ENCODE measurements around the gene FOXP4.

FOXP4 gene

GRCh38 chr6:41568202-41568584 is 22.0 kb downstream of the FOXP4 start:
- no peak for DNase-seq

- no peak for DNase-seq
These were observed 22.6 kb downstream of the FOXP4 start for GRCh38 chr6:41568585-41569384.

- no peak for DNase-seq
These were observed 24.1 kb downstream of the FOXP4 start for GRCh38 chr6:41570259-41570615.

GRCh38 chr6:41571021-41571780 is 25.0 kb downstream of the FOXP4 start:
- DNase-seq, result no peak

- DNase-seq, result no peak
These were observed 26.4 kb downstream of the FOXP4 start for GRCh38 chr6:41572613-41573012.

GRCh38 chr6:41573276-41573675 is 27.1 kb downstream of the FOXP4 start:
- DNase-seq, result no peak

GRCh38 chr6:41573985-41574384 is 27.8 kb downstream of the FOXP4 start:
- DNase-seq, result no peak

GRCh38 chr6:41575598-41575997 is 29.4 kb downstream of the FOXP4 start:
- DNase-seq, result no peak

- no peak for DNase-seq
These were observed 30.5 kb downstream of the FOXP4 start for GRCh38 chr6:41576667-41577066.

GRCh38 chr6:41577356-41578216 is 31.4 kb downstream of the FOXP4 start:
- peak; percentile 78 for DNase-seq

GRCh38 chr6:41578217-41579087 is 32.3 kb downstream of the FOXP4 start:
- DNase-seq, result no peak

- DNase-seq, result no peak
These were observed 33.0 kb downstream of the FOXP4 start for GRCh38 chr6:41579088-41579610.

GRCh38 chr6:41580690-41581089 is 34.5 kb downstream of the FOXP4 start:
- DNase-seq, result no peak

- no peak for DNase-seq
These were observed 35.3 kb downstream of the FOXP4 start for GRCh38 chr6:41581381-41581991.

- no peak for DNase-seq
These were observed 36.4 kb downstream of the FOXP4 start for GRCh38 chr6:41582540-41582939.

GRCh38 chr6:41583565-41583964 is 37.4 kb downstream of the FOXP4 start:
- no peak for DNase-seq

GRCh38 chr6:41584205-41584604 is 38.0 kb downstream of the FOXP4 start:
- no peak for DNase-seq

- no peak for DNase-seq
These were observed 38.6 kb downstream of the FOXP4 start for GRCh38 chr6:41584668-41585205.

GRCh38 chr6:41585605-41586004 is 39.4 kb downstream of the FOXP4 start:
- DNase-seq, result no peak

- no peak for DNase-seq
These were observed 40.2 kb downstream of the FOXP4 start for GRCh38 chr6:41586252-41587007.
